K562 (cell line): ENCODE measurements around the gene KCNK4. TPM values are rescaled to one million over a fixed set of nuclear protein-coding genes. Genes with fewer than 3 reads are reported as not detected.
A peak's percentile ranks its signal among the peaks of the same experiment; 100 is the strongest.

Source experiments
- CC2D1A ChIP-seq: fragments of 450-650 bp; IDR thresholded peaks from 2 replicates; pipeline ENCODE4 v1.6.1; 2017; ENCODE audit warnings: mild to moderate bottlenecking
- DACH1 ChIP-seq: fragments of 450-650 bp; IDR thresholded peaks from 2 replicates; pipeline ENCODE4 v1.6.1; 2018; ENCODE audit not compliant: partially characterized antibody
- MAFK ChIP-seq: IDR thresholded peaks from 2 replicates; pipeline ENCODE4 v1.6.1; 2011; ENCODE audit warnings: low read length, improper control_type of control experiment
- MXI1 ChIP-seq: IDR thresholded peaks from 2 replicates; pipeline ENCODE4 v1.6.1; 2011; ENCODE audit warnings: low read depth, mild to moderate bottlenecking, improper control_type of control experiment, low read length
- PHF20 ChIP-seq: fragments of 450-650 bp; IDR thresholded peaks from 2 replicates; pipeline ENCODE4 v1.6.1; 2018; ENCODE audit not compliant: partially characterized antibody
- REST ChIP-seq, 2 experiments: fragments of 450-650 bp; formaldehyde crosslinking in 1 of 2; IDR thresholded peaks; 2 replicates each; pipeline versions ENCODE4 v1.4.0 to v1.6.1; 2014 to 2020; ENCODE audit warnings: mild to moderate bottlenecking in 2 of 2, borderline replicate concordance in 1 of 2, low read depth in 1 of 2
- SMAD1 ChIP-seq: fragments of 150-350 bp; IDR thresholded peaks from 2 replicates; pipeline ENCODE4 v1.6.1; 2014; ENCODE audit warnings: low read length, low read depth; ENCODE audit not compliant: partially characterized antibody
- TAF7 ChIP-seq: fragments of 450-650 bp; IDR thresholded peaks from 2 replicates; pipeline ENCODE4 v1.6.1; 2016; ENCODE audit warnings: missing genetic modification characterization, missing compliant biosample characterization
- THAP12 ChIP-seq: fragments of 250-450 bp; sonication (Bioruptor Pico); IDR thresholded peaks from 2 replicates; pipeline ENCODE4 v1.9.0; 2021; ENCODE audit warnings: mild to moderate bottlenecking, inconsistent platforms
- ZNF668 ChIP-seq: fragments of 250-450 bp; sonication (Bioruptor Pico); IDR thresholded peaks from 2 replicates; pipeline ENCODE4 v1.8.0; 2022; ENCODE audit warnings: mild to moderate bottlenecking, inconsistent platforms
- polyA plus RNA-seq, 8 experiments: library from polyadenylated mRNA; depleted of rRNA in 4 of 8; stranded (reverse) in 5 of 8; unstranded in 3 of 8; fragments of >200 nt; fragmentation: Nextera tagmentation in 2 of 8; fragmentation: Illumina TruSeq in 1 of 8; extraction: Ambion mirVana in 2 of 8; extraction: Trizol in 1 of 8; gene quantifications; 2 replicates each; pipeline versions ENCODE4 v1.2.1 to v1.2.3, GENCODE V29; 2011 to 2014; ENCODE audit warnings: inconsistent platforms in 1 of 8, missing spikeins in 1 of 8
- total RNA-seq, 7 experiments: library from RNA; depleted of rRNA in 6 of 7; stranded (reverse); fragments of >200 nt in 6 of 7; fragmentation: Illumina TruSeq in 2 of 7; extraction: Trizol in 2 of 7; gene quantifications; 2 replicates each; pipeline versions ENCODE4 v1.2.1 to v1.2.3, GENCODE V29; 2011 to 2021; ENCODE audit warnings: low replicate concordance in 1 of 7
- TF ChIP-seq, protein P1 (sequence below): sonication (generic); formaldehyde crosslinking; IDR thresholded peaks from 2 replicates; pipeline ENCODE4 v1.8.0; 2022; ENCODE audit warnings: mild to moderate bottlenecking, missing genetic modification reagents, borderline replicate concordance
- TF ChIP-seq, protein P2 (sequence below), 2 experiments: IDR thresholded peaks; 2 replicates each; pipeline ENCODE4 v1.6.1; 2011; ENCODE audit warnings: borderline replicate concordance in 1 of 2, control low read depth in 1 of 2, low read depth in 1 of 2, low read length in 1 of 2, mild to moderate bottlenecking in 1 of 2, mixed read lengths in 1 of 2, moderate library complexity in 1 of 2; ENCODE audit not compliant: insufficient read depth in 1 of 2, insufficient read length in 1 of 2, poor library complexity in 1 of 2, severe bottlenecking in 1 of 2; ENCODE audit errors: extremely low read depth in 1 of 2

Gene KCNK4
- total and polyA plus RNA-seq, 9 of the 15 experiments (the other 6 are each of a cell fraction or from before 2014, with no cell fraction given): not detected

- TF ChIP-seq THAP12 (CRISPR knock-in tag) (0 out of 2 replicates have a peak, but pooled peaks have one; percentile 16), CC2D1A (no peak), REST (IDR thresholded peaks at IDR 0.05; ENCODE audit: borderline replicate concordance) (no peak; the same call in 1 of the 2 replicates), REST (CRISPR knock-in tag; IDR thresholded peaks at IDR 0.05; ENCODE audit: low read depth) (no peak; the same call in 1 of the 2 replicates), MXI1 (0 out of 2 replicates have a peak, but pooled peaks have one; percentile 12), PHF20 (no peak), SMAD1 (no peak), ZNF668 (CRISPR knock-in tag) (no peak), DACH1 (peak; percentile 44), TAF7 (tag) (no peak), MAFK (no peak)
- TF ChIP-seq, protein P1, sequence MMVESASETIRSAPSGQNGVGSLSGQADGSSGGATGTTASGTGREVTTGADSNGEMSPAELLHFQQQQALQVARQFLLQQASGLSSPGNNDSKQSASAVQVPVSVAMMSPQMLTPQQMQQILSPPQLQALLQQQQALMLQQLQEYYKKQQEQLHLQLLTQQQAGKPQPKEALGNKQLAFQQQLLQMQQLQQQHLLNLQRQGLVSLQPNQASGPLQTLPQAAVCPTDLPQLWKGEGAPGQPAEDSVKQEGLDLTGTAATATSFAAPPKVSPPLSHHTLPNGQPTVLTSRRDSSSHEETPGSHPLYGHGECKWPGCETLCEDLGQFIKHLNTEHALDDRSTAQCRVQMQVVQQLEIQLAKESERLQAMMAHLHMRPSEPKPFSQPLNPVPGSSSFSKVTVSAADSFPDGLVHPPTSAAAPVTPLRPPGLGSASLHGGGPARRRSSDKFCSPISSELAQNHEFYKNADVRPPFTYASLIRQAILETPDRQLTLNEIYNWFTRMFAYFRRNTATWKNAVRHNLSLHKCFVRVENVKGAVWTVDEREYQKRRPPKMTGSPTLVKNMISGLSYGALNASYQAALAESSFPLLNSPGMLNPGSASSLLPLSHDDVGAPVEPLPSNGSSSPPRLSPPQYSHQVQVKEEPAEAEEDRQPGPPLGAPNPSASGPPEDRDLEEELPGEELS (CRISPR knock-in tag): no peak
- TF ChIP-seq, protein P2, sequence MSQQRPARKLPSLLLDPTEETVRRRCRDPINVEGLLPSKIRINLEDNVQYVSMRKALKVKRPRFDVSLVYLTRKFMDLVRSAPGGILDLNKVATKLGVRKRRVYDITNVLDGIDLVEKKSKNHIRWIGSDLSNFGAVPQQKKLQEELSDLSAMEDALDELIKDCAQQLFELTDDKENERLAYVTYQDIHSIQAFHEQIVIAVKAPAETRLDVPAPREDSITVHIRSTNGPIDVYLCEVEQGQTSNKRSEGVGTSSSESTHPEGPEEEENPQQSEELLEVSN (IDR thresholded peaks at IDR 0.05; ENCODE audit: borderline replicate concordance in 1 of 2, extremely low read depth in 1 of 2, insufficient read depth in 1 of 2, insufficient read length in 1 of 2, low read depth in 1 of 2, low read length in 1 of 2, poor library complexity in 1 of 2, severe bottlenecking in 1 of 2): no peak
These were observed 45.1 kb upstream of the KCNK4 start (continued) for GRCh38 chr11:64245797-64246620.
